ENCODE measurements around the gene POLR2L. TPM values are rescaled to one million over a fixed set of nuclear protein-coding genes. Genes with fewer than 3 reads are reported as not detected.
A peak's percentile ranks its signal among the peaks of the same experiment; 100 is the strongest.

POLR2L gene
- total and polyA plus RNA-seq, 2 donors = 92.1 to 92.3 TPM

DNA sequence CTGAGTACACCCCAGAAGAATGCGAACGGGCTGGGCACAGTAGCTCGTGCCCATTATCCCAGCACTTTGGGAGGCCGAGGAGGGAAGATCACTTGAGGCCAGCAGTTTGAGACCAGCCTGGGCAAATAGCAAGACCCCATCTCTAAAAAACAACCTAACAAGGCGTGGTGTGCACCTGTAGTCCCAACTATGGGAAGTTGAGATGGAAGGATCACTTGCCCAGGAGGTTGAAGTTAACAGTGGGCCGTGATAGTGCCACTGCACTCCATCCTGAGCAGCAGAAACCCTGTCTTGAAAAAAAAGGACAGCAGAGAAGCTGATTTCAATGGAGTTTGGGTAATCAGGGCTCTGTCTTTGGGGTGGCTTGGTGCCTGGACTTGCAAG is 29.3 kb downstream of the POLR2L start:
- Histone ChIP-seq H3K27me3 (ENCODE audit: control insufficient read depth in 2 of 2, insufficient read depth in 1 of 2, low read length in 1 of 2) (no peaks in the 10 kb centered on the region), H3K4me3 (ENCODE audit: low read length in 2 of 2) (no peak overlapping the region), H3K4me1 (ENCODE audit: control insufficient read depth in 2 of 2, insufficient read depth in 2 of 2, low read length in 2 of 2) (peaks cover 17 to 24% of the 10 kb centered on the region in 2 donors), H3K36me3 (ENCODE audit: control insufficient read depth in 2 of 2, insufficient read depth in 2 of 2, low read length in 1 of 2) (peaks cover 34 to 35% of the 10 kb centered on the region in 2 donors), H3K27ac (ENCODE audit: low read depth in 1 of 2, low read length in 1 of 2) (no peak overlapping the region), H3K9me3 (ENCODE audit: control insufficient read depth in 2 of 2, insufficient read depth in 1 of 2, low read length in 1 of 2) (no peaks in the 10 kb centered on the region)
- no peak for DNase-seq (ENCODE audit: low read depth in 6 of 9, low spot score in 9 of 9)
- WGBS = 95% methylated on average over 6 of the region's 6 CpGs

GRCh38 chr11:812390-812789 is 29.9 kb downstream of the POLR2L start:
- no peaks in the 10 kb centered on the region for H3K27me3 ChIP-seq (ENCODE audit: control insufficient read depth in 2 of 2, insufficient read depth in 1 of 2, low read length in 1 of 2)
- WGBS = over 99% methylated on average over 3 of the region's 3 CpGs

GRCh38 chr11:811446-812245 is 30.7 kb downstream of the POLR2L start:
- Histone ChIP-seq H3K9me3 (ENCODE audit: control insufficient read depth in 2 of 2, insufficient read depth in 1 of 2, low read length in 1 of 2) (no peaks in the 10 kb centered on the region), H3K27me3 (ENCODE audit: control insufficient read depth in 2 of 2, insufficient read depth in 1 of 2, low read length in 1 of 2) (no peaks in the 10 kb centered on the region), H3K27ac (ENCODE audit: low read depth in 1 of 2, low read length in 1 of 2) (no peak overlapping the region), H3K36me3 (ENCODE audit: control insufficient read depth in 2 of 2, insufficient read depth in 2 of 2, low read length in 1 of 2) (peaks cover 34 to 35% of the 10 kb centered on the region in 2 donors), H3K4me1 (ENCODE audit: control insufficient read depth in 2 of 2, insufficient read depth in 2 of 2, low read length in 2 of 2) (peaks cover 17 to 24% of the 10 kb centered on the region in 2 donors), H3K4me3 (ENCODE audit: low read length in 2 of 2) (no peak overlapping the region)
- no peak for DNase-seq (ENCODE audit: low read depth in 6 of 9, low spot score in 9 of 9)
- WGBS = 88% methylated on average over 14 of the region's 14 CpGs

More at GRCh38 chr11:812390-812789, 29.9 kb downstream of the POLR2L start:
- peaks cover 34 to 35% of the 10 kb centered on the region in 2 donors for H3K36me3 ChIP-seq (ENCODE audit: control insufficient read depth in 2 of 2, insufficient read depth in 2 of 2, low read length in 1 of 2)
- DNase-seq (ENCODE audit: low read depth in 6 of 9, low spot score in 9 of 9) = no peak
- no peak overlapping the region for H3K27ac ChIP-seq (ENCODE audit: low read depth in 1 of 2, low read length in 1 of 2)
- H3K4me1 ChIP-seq (ENCODE audit: control insufficient read depth in 2 of 2, insufficient read depth in 2 of 2, low read length in 2 of 2) = peaks cover 17 to 24% of the 10 kb centered on the region in 2 donors
- no peaks in the 10 kb centered on the region for H3K9me3 ChIP-seq (ENCODE audit: control insufficient read depth in 2 of 2, insufficient read depth in 1 of 2, low read length in 1 of 2)
- H3K4me3 ChIP-seq (ENCODE audit: low read length in 2 of 2) = no peak overlapping the region

DNA sequence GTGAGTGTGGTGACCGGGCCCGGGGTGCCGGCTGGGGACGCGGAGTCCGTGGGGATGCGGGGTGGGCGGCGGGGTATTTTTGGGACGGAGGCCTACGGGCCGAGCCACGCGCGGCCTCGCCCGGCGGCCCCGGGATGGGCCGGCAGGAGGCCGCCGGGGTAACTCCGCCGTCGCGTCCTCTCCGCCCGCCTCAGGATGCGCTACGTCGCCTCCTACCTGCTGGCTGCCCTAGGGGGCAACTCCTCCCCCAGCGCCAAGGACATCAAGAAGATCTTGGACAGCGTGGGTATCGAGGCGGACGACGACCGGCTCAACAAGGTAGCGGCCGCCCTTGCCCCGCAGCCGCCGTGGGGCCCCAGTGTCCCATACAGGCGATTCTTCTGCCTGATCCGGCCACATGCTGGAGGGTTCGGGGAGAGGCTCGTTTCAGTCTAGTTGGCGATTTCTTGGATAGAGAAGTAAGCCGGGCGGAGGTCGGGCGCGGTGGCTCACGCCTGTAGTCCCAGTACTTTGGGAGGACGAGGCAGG is 32.2 kb downstream of the POLR2L start:
- WGBS = under 1% methylated on average over 55 of the region's 55 CpGs
- peaks cover 21 to 28% of the 10 kb centered on the region in 2 donors for H3K4me1 ChIP-seq (ENCODE audit: control insufficient read depth in 2 of 2, insufficient read depth in 2 of 2, low read length in 2 of 2)

DNA sequence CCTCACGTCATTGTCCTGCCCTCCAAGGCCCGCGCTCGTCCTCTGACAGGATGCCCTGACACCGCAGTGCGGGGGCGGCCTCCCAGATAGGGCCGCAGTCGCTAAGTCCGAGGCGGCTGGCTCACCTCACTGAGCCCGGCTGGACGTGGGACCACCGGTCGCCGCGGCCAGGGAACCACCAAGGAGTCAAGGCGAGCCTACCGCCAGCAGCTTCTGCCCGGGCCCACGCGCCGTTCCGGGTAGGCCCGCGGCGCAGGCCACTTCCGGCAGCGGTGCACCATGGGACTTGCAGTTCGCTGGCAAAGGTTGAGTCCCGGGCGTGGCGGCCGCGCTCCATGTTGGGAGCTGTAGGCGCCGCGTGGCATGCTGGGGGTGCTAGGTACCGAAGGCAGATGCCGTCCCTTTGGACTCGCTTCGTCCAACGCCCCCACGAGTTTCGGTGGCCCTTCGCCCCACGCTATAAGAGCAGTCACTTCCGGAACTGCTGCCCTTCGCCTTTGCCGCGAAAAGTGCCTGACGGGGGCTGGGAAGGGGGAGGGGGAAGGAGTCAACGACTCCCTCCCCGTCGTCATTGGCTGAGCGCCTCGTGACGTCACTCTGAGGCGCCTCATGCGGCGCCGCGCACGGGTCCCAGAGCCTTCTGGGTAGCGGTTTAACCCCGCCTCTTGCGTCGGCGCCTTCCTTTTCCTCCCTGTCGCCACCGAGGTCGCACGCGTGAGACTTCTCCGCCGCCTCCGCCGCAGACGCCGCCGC is 32.9 kb downstream of the POLR2L start, which contains the start of gene RPLP2:
Gene RPLP2, plus strand, starts transcription at position 681 of the 753 bp plus-strand sequence. CDS start 268 bp downstream, outside the sequence.
- peak within 1 kb of the TSS; percentile 70 to 83 for H3K4me3 ChIP-seq (ENCODE audit: low read length in 2 of 2)
- under 1% methylated on average over 81 of the region's 81 CpGs for WGBS
- H3K36me3 ChIP-seq (ENCODE audit: control insufficient read depth in 2 of 2, insufficient read depth in 2 of 2, low read length in 1 of 2) = peaks cover 26 to 33% of the 10 kb centered on the region in 2 donors
- H3K4me1 ChIP-seq (ENCODE audit: control insufficient read depth in 2 of 2, insufficient read depth in 2 of 2, low read length in 2 of 2) = peaks cover 25 to 32% of the 10 kb centered on the region in 2 donors
- no peaks in the 10 kb centered on the region for H3K27me3 ChIP-seq (ENCODE audit: control insufficient read depth in 2 of 2, insufficient read depth in 1 of 2, low read length in 1 of 2)
- H3K9me3 ChIP-seq (ENCODE audit: control insufficient read depth in 2 of 2, insufficient read depth in 1 of 2, low read length in 1 of 2) = peaks cover 0 to 5% of the 10 kb centered on the region in 2 donors
- peak; percentile 93 to 99 (median 98) for DNase-seq (ENCODE audit: low read depth in 6 of 9, low spot score in 9 of 9)
- H3K27ac ChIP-seq (ENCODE audit: low read depth in 1 of 2, low read length in 1 of 2) = peak within 1 kb of the TSS; percentile 90 to 96

More for the DNA sequence above, 32.2 kb downstream of the POLR2L start:
- H3K27me3 ChIP-seq (ENCODE audit: control insufficient read depth in 2 of 2, insufficient read depth in 1 of 2, low read length in 1 of 2) = no peaks in the 10 kb centered on the region
- H3K4me3 ChIP-seq (ENCODE audit: low read length in 2 of 2) = peak overlapping the region; percentile 70 to 83
- H3K36me3 ChIP-seq (ENCODE audit: control insufficient read depth in 2 of 2, insufficient read depth in 2 of 2, low read length in 1 of 2) = peaks cover 30 to 33% of the 10 kb centered on the region in 2 donors
- no peak for DNase-seq (ENCODE audit: low read depth in 6 of 9, low spot score in 9 of 9)
- peaks cover 0 to 5% of the 10 kb centered on the region in 2 donors for H3K9me3 ChIP-seq (ENCODE audit: control insufficient read depth in 2 of 2, insufficient read depth in 1 of 2, low read length in 1 of 2)
- peak overlapping the region; percentile 43 to 85 for H3K27ac ChIP-seq (ENCODE audit: low read depth in 1 of 2, low read length in 1 of 2)

DNA sequence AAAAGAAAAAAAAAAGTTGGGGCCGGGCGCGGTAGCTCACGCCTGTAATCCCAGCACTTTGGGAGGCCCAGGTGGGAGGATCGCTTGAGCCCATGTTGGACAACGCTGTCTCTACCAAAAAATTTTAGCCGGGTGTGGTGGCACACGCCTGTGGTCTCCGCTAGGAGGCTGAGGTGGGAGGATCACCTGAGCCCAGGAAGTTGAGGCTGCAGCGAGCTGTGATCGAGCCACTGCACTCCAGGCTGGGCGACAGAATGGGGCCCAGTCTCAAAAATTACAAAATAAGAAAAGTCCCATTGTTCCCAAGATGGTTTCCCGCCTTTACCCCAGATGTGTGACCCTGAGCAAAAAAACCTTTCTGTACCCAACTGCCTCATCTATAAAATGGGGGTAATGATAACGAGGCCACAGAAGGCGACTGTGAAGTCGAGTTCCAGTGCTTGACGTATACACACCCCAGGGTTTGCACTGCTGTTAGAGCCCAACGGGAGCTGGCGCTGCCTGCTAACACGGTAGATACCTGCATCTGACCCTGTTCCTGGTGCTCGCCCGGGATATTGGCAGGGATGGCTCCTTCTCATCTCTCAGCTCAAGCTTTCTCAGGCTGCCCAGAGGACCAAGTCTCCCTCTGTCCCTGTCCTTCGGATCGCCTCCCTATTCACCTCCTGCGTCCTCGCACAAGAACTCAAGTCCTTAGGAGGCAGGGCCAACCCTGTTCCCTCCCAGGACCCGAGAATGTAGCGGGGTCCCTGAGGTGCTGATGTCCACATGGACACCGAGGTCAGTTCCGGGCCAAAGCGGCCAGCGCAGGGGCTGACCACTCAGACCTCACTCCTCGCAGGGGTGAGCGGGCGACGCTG is 33.7 kb downstream of the POLR2L start:
- H3K27ac ChIP-seq (ENCODE audit: low read depth in 1 of 2, low read length in 1 of 2) = peak overlapping the region; percentile 90 to 96
- peaks cover 33 to 40% of the 10 kb centered on the region in 2 donors for H3K4me1 ChIP-seq (ENCODE audit: control insufficient read depth in 2 of 2, insufficient read depth in 2 of 2, low read length in 2 of 2)
- no peak for DNase-seq (ENCODE audit: low read depth in 6 of 9, low spot score in 9 of 9)
- H3K4me3 ChIP-seq (ENCODE audit: low read length in 2 of 2) = peak overlapping the region; percentile 70 to 83
- no peaks in the 10 kb centered on the region for H3K27me3 ChIP-seq (ENCODE audit: control insufficient read depth in 2 of 2, insufficient read depth in 1 of 2, low read length in 1 of 2)
- peaks cover 0 to 5% of the 10 kb centered on the region in 2 donors for H3K9me3 ChIP-seq (ENCODE audit: control insufficient read depth in 2 of 2, insufficient read depth in 1 of 2, low read length in 1 of 2)
- WGBS = 38% methylated on average over 36 of the region's 36 CpGs
- H3K36me3 ChIP-seq (ENCODE audit: control insufficient read depth in 2 of 2, insufficient read depth in 2 of 2, low read length in 1 of 2) = peaks cover 25 to 30% of the 10 kb centered on the region in 2 donors

DNA sequence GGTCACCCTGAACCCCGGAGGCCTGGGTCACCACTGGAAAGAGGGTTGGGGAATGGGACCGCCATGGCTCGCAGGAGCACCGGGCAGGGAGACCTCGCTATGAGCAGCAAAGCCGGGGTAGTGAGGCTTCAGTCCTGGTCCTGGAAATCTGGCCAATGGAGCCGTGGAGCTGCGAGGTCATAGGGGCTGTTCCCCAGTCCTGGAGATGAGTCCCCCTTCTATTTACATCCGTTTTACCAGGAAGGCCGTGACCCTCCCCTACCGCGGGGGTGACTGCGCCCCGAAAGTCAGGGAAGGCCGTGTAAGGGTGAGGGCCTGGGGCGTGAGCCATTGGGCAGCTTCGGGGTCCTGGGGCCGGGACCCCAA is 37.7 kb downstream of the POLR2L start:
- no peaks in the 10 kb centered on the region for H3K27me3 ChIP-seq (ENCODE audit: control insufficient read depth in 2 of 2, insufficient read depth in 1 of 2, low read length in 1 of 2)
- peaks cover 0 to 5% of the 10 kb centered on the region in 2 donors for H3K9me3 ChIP-seq (ENCODE audit: control insufficient read depth in 2 of 2, insufficient read depth in 1 of 2, low read length in 1 of 2)
- H3K27ac ChIP-seq (ENCODE audit: low read depth in 1 of 2, low read length in 1 of 2) = peak overlapping the region; percentile 78 to 95
- H3K36me3 ChIP-seq (ENCODE audit: control insufficient read depth in 2 of 2, insufficient read depth in 2 of 2, low read length in 1 of 2) = peaks cover 32 to 35% of the 10 kb centered on the region in 2 donors
- H3K4me3 ChIP-seq (ENCODE audit: low read length in 2 of 2) = peak overlapping the region; percentile 70 to 73
- peaks cover 26 to 35% of the 10 kb centered on the region in 2 donors for H3K4me1 ChIP-seq (ENCODE audit: control insufficient read depth in 2 of 2, insufficient read depth in 2 of 2, low read length in 2 of 2)
- 3% methylated on average over 18 of the region's 18 CpGs for WGBS
- DNase-seq (ENCODE audit: low read depth in 6 of 9, low spot score in 9 of 9) = no peak

GRCh38 chr11:803770-804598 is 38.3 kb downstream of the POLR2L start:
- H3K4me3 ChIP-seq (ENCODE audit: low read length in 2 of 2) = peak overlapping the region; percentile 70 to 73
- H3K4me1 ChIP-seq (ENCODE audit: control insufficient read depth in 2 of 2, insufficient read depth in 2 of 2, low read length in 2 of 2) = peaks cover 26 to 34% of the 10 kb centered on the region in 2 donors
- H3K27ac ChIP-seq (ENCODE audit: low read depth in 1 of 2, low read length in 1 of 2) = peak overlapping the region in 1 of 2 donors; percentile 95
- peaks cover 0 to 5% of the 10 kb centered on the region in 2 donors for H3K9me3 ChIP-seq (ENCODE audit: control insufficient read depth in 2 of 2, insufficient read depth in 1 of 2, low read length in 1 of 2)
- peaks cover 37 to 41% of the 10 kb centered on the region in 2 donors for H3K36me3 ChIP-seq (ENCODE audit: control insufficient read depth in 2 of 2, insufficient read depth in 2 of 2, low read length in 1 of 2)
- no peaks in the 10 kb centered on the region for H3K27me3 ChIP-seq (ENCODE audit: control insufficient read depth in 2 of 2, insufficient read depth in 1 of 2, low read length in 1 of 2)
- 60% methylated on average over 26 of the region's 26 CpGs for WGBS
- no peak for DNase-seq (ENCODE audit: low read depth in 6 of 9, low spot score in 9 of 9)

All from thymus (tissue), 11 donors.